ENCODE results near the gene RXRA.

RXRA gene

DNA sequence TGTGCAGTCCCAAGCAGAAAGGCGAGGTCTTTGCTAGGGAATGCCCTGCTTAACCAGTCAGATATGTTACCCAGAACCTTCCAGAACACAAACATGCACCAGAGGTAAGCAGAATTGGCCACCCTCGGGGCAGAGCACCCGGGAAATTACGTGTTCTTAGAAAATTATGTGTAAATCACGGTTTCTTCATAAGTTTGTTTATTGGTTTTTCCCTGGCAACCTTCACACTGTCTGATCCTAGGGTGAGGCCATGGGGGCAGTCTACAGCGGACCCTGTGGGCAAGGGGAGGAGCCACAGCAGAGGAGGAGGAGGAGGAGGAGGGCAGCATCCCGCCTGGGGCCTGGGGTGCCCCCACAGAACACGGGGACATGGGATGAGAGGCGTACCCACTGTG, 31.4 kb downstream of the RXRA start:
- no peak overlapping the region for H3K9ac ChIP-seq (ENCODE audit: low read length)
- H3K9me2 ChIP-seq (replicated peaks; ENCODE audit: insufficient read depth, low read length): no peaks in the 10 kb centered on the region
- H3F3A ChIP-seq (ENCODE audit: insufficient read depth): no peaks in the 10 kb centered on the region
- no peak overlapping the region for H2AFZ ChIP-seq (ENCODE audit: low read depth, low read length, severe bottlenecking)
- H3K4me3 ChIP-seq (ENCODE audit: insufficient read depth, low read length, poor library complexity, severe bottlenecking): no peak overlapping the region
- TF ChIP-seq, protein P1, sequence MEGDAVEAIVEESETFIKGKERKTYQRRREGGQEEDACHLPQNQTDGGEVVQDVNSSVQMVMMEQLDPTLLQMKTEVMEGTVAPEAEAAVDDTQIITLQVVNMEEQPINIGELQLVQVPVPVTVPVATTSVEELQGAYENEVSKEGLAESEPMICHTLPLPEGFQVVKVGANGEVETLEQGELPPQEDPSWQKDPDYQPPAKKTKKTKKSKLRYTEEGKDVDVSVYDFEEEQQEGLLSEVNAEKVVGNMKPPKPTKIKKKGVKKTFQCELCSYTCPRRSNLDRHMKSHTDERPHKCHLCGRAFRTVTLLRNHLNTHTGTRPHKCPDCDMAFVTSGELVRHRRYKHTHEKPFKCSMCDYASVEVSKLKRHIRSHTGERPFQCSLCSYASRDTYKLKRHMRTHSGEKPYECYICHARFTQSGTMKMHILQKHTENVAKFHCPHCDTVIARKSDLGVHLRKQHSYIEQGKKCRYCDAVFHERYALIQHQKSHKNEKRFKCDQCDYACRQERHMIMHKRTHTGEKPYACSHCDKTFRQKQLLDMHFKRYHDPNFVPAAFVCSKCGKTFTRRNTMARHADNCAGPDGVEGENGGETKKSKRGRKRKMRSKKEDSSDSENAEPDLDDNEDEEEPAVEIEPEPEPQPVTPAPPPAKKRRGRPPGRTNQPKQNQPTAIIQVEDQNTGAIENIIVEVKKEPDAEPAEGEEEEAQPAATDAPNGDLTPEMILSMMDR (IDR thresholded peaks at IDR 0.05; ENCODE audit: insufficient read depth, low read length, poor library complexity, severe bottlenecking): no peak
- no peak overlapping the region for H3K4me2 ChIP-seq (ENCODE audit: low read depth, low read length, poor library complexity, severe bottlenecking)
- no peaks in the 10 kb centered on the region for H4K20me1 ChIP-seq (ENCODE audit: low read depth, low read length)
- no peaks in the 10 kb centered on the region for H3K79me2 ChIP-seq (ENCODE audit: insufficient read depth, low read length)
- H3K36me3 ChIP-seq (ENCODE audit: low read length): no peaks in the 10 kb centered on the region
- H3K27me3 ChIP-seq (ENCODE audit: low read length): no peaks in the 10 kb centered on the region
- H3K9me3 ChIP-seq (ENCODE audit: insufficient read depth, low read length): no peaks in the 10 kb centered on the region
- H3K27ac ChIP-seq (ENCODE audit: low read depth, low read length): no peak overlapping the region

DNA sequence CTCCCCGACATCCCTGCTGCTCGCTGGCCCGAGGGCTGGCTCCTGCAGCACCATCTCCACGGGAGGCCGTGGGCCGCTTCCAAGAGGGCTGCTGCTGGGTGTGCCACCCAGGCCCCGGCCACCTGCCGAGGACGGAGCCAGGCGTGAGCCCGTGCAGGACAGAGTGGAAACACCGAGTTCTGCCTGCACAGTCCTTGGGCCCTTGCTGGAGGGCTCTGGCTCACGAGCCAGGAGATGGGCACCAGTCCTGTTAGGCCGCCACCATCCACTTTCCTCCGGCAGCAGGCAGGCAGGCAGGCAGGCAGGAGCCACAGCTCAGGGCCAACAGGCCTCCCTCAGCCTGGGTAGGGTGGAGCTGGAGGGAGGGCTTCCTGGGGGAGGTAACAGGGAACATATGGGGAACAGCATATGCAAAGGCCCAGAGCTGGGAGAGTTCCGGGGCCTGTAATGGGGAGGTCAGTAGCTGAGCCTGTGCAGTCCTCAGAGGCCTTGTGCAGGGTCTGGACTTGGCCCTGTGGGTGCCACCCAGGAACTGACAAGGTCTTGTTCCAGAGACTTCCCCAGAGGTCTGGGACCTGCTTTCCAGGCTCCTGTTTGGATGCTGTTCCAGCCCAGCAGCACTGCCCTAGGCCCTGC, 31.9 kb downstream of the RXRA start:
- Histone ChIP-seq H3K36me3 (ENCODE audit: low read length) (no peaks in the 10 kb centered on the region), H3K9me2 (replicated peaks; ENCODE audit: insufficient read depth, low read length) (no peaks in the 10 kb centered on the region), H3K27me3 (ENCODE audit: low read length) (no peaks in the 10 kb centered on the region), H3K4me2 (ENCODE audit: low read depth, low read length, poor library complexity, severe bottlenecking) (no peak overlapping the region), H3F3A (ENCODE audit: insufficient read depth) (no peaks in the 10 kb centered on the region), H3K79me2 (ENCODE audit: insufficient read depth, low read length) (no peaks in the 10 kb centered on the region), H2AFZ (ENCODE audit: low read depth, low read length, severe bottlenecking) (no peak overlapping the region), H3K27ac (ENCODE audit: low read depth, low read length) (no peak overlapping the region), H3K9ac (ENCODE audit: low read length) (no peak overlapping the region), H4K20me1 (ENCODE audit: low read depth, low read length) (no peaks in the 10 kb centered on the region), H3K4me3 (ENCODE audit: insufficient read depth, low read length, poor library complexity, severe bottlenecking) (no peak overlapping the region), H3K9me3 (ENCODE audit: insufficient read depth, low read length) (no peaks in the 10 kb centered on the region)
- TF ChIP-seq, protein P1 (IDR thresholded peaks at IDR 0.05; ENCODE audit: insufficient read depth, low read length, poor library complexity, severe bottlenecking): no peak

DNA sequence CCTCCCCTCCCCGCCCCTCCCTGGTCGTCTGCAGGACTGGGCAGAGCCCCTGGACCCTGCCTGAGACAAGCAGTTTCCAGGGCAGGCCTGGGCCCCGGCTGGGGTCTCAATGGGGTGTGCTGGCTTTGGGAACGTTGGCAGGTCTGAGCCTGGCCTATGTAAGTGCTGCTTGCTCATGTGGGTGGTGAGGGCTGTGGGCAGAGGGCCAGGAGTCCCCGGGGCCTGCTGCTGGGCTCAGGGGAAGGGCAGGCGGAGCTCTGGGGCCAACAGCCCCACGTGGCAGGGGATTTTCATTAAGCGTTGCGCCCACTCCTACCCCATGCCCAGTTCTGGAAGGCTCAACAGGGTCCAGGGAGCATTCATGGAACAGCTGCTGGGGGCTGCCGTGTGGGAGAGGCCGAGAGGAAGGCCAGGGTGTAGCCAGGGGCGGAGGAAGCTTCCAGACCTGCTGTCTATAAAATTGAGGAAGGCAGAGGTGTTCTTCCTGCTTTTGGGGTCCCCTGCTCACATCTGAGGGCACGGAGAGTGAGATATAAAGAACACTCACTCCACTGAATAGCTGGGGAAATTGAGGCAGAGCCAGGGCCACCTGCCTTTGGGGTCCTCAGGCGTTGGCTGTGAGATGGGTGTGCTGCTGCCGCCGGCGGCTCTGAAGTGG, 32.5 kb downstream of the RXRA start:
- H3K9me3 ChIP-seq (ENCODE audit: insufficient read depth, low read length): no peaks in the 10 kb centered on the region
- no peaks in the 10 kb centered on the region for H3K79me2 ChIP-seq (ENCODE audit: insufficient read depth, low read length)
- no peaks in the 10 kb centered on the region for H3F3A ChIP-seq (ENCODE audit: insufficient read depth)
- no peaks in the 10 kb centered on the region for H3K36me3 ChIP-seq (ENCODE audit: low read length)
- H3K27ac ChIP-seq (ENCODE audit: low read depth, low read length): no peak overlapping the region
- TF ChIP-seq, protein P1 (IDR thresholded peaks at IDR 0.05; ENCODE audit: insufficient read depth, low read length, poor library complexity, severe bottlenecking): no peak
- TF ChIP-seq EZH2phosphoT487 (conservative IDR thresholded peaks at IDR 0.05; ENCODE audit: low read length): no peak
- no peak overlapping the region for H3K4me3 ChIP-seq (ENCODE audit: insufficient read depth, low read length, poor library complexity, severe bottlenecking)
- H3K27me3 ChIP-seq (ENCODE audit: low read length): no peaks in the 10 kb centered on the region
- no peaks in the 10 kb centered on the region for H4K20me1 ChIP-seq (ENCODE audit: low read depth, low read length)
- no peak overlapping the region for H3K9ac ChIP-seq (ENCODE audit: low read length)
- H3K4me2 ChIP-seq (ENCODE audit: low read depth, low read length, poor library complexity, severe bottlenecking): no peak overlapping the region
- H2AFZ ChIP-seq (ENCODE audit: low read depth, low read length, severe bottlenecking): no peak overlapping the region
- no peaks in the 10 kb centered on the region for H3K9me2 ChIP-seq (replicated peaks; ENCODE audit: insufficient read depth, low read length)

Measured in SU-DHL-6 (cell line).